ENCODE data around the gene SLC6A18.

Gene SLC6A18

DNA sequence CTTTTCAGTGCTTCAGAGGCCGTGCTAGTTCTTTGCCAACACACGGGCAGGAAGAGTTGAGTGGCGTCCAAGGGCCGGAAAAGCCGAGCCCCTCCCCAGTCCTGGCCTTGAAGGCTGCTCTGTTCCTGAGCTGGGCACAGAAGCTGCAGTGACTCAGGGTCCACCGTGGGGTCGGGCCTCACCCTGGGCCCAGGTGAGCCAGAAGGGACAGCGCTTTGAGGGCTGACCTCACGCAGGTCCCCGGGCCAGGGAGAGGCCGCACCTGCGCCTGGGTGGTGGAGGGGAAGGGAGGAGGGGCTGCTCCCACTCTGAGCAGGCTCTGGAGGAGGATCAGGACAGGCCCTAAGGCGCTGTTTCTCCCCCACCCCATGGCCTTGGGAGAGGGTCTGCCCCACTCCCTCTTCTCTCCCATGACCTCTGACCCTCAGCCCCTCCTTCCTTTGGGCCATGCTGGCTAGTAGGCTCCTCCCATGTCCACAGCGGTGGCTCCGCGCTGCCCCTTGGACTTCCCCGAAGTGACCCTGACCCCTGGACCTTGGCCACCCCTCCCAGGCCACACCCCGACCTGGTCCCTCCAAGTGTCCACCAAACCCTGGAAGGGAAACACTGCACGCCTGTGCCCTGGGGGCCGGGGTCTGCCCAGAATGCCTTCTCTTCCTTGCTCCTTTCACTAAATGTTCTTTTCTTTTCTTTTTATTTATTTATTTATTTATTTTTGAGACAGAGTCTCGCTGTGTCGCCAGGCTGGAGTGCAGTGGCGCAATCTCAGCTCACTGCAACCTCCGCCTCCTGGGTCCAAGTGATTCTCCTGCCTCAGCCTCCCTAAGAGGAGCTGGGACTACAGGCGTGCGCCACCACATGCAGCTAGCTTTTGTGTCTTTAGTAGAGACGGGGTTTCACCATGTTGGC, 43.5 kb upstream of the SLC6A18 start:
- no peak overlapping the region for H3K9ac ChIP-seq
- H3K4me2 ChIP-seq = no peak overlapping the region
- peaks cover 6% of the 10 kb centered on the region; the same call in 1 of the 2 replicates for H3K4me1 ChIP-seq
- H3K4me3 ChIP-seq = no peak overlapping the region
- H3K27ac ChIP-seq = no peak overlapping the region
- no peaks in the 10 kb centered on the region for H3K36me3 ChIP-seq
- peaks cover 7% of the 10 kb centered on the region; the same call in 1 of the 2 replicates for H3K27me3 ChIP-seq
- no peak for TF ChIP-seq Cebpa-rat (IDR thresholded peaks at IDR 0.05)
- H3K9me3 ChIP-seq = no peaks in the 10 kb centered on the region
- H4K20me1 ChIP-seq = no peaks in the 10 kb centered on the region; the same call in 1 of the 2 replicates

DNA sequence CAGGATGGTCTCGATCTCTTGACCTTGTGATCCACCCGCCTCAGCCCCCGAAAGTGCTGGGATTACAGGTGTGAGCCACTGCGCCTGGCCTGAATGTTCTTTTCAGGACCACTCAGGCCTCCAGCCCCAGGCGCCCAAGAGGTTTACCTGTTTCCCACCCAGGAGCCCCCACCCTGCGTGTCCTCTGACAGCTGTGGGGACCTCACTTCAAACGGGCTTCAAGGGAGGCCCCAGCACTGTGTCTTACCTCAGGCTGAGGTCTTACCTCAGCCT, 42.9 kb upstream of the SLC6A18 start:
- no peaks in the 10 kb centered on the region for H3K36me3 ChIP-seq
- H3K27ac ChIP-seq = no peak overlapping the region
- no peaks in the 10 kb centered on the region; the same call in 1 of the 2 replicates for H4K20me1 ChIP-seq
- H3K27me3 ChIP-seq = peaks cover 7% of the 10 kb centered on the region; the same call in 1 of the 2 replicates
- no peak overlapping the region for H3K9ac ChIP-seq
- H3K4me3 ChIP-seq = no peak overlapping the region
- H3K4me1 ChIP-seq = peaks cover 6% of the 10 kb centered on the region; the same call in 1 of the 2 replicates
- no peak overlapping the region for H3K4me2 ChIP-seq
- no peaks in the 10 kb centered on the region for H3K9me3 ChIP-seq
- TF ChIP-seq Cebpa-rat (IDR thresholded peaks at IDR 0.05) = no peak

DNA sequence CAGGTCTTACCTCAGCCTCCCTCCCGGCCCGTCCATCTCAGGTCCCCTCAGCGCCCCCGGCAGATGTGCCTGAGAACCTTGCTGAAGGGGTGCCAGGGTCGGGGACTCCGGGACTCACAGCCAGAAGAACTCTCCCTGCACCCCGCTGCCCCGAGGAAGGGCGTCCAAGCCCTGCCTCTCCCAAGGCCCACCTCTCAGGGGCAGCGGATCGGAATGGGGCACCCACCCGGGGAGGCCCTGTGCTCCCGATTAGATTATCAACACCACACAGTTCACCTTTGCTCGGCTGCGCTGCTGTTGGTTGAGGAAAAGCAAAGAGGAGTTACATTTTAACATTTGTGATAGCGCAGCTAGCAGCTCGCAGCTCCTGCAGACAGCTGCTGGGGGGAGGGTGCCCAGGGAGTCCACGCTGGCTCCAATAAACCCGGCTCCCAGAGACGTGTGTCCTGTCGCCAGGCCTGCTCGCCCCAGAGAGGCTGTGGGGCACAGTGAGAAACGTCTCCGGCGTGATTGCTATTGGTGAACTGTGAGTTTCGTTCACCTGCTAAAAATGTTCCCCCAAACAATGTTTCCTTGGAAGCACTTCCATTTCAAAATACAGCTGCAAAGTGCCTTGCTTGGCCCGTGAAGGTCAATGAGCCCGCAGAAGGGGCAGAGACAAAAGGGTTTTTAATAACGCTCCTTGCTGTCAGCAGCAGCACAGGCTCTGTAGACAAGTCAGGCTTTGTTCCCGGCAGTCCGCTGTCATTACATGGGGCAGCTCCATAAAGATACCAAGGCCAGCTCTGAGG, 42.4 kb upstream of the SLC6A18 start:
- H4K20me1 ChIP-seq = no peaks in the 10 kb centered on the region; the same call in 1 of the 2 replicates
- H3K27ac ChIP-seq = no peak overlapping the region
- no peak overlapping the region for H3K9ac ChIP-seq
- H3K9me3 ChIP-seq = no peaks in the 10 kb centered on the region
- TF ChIP-seq Cebpa-rat (IDR thresholded peaks at IDR 0.05) = no peak
- no peaks in the 10 kb centered on the region for H3K36me3 ChIP-seq
- peak overlapping the region; percentile 14; the same call in 1 of the 2 replicates for H3K4me2 ChIP-seq
- peaks cover 7% of the 10 kb centered on the region; the same call in 1 of the 2 replicates for H3K27me3 ChIP-seq
- H3K4me3 ChIP-seq = no peak overlapping the region
- peaks cover 6% of the 10 kb centered on the region; the same call in 1 of the 2 replicates for H3K4me1 ChIP-seq

DNA sequence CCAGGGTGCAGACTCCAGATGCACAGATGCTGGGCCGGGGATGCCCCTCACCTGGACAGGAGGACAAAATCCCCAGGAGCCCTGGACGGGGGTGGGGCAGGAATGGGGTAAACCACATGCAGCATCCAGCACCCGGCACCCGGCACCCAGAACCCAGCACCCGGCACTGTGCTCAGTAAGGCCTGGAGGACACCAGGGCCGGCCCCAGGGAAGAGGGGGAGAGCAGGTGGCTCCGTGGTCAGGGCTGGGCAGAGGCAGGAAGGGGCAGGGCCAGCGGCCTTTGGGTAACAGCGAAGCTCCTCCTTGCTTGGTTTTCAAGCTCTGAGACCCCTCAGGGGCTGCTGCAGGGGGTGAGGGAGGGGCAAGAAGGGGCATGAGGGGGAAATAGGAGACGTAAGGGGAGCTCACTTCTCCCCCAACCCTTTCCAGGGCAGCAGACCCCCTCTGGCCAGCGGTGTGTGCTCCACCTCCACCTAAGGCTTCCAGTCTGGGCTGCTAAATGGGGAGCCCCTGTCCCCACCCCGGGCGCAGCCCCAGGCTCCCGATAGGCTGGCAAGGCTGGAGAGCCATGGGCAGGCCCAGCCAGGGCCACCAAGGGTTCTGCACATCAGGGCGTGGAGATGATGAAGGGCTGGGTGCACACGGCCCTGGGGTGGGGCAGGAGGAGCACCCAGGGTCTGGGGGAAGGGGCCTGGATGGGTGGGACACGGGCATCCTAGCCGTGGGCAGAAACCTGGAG, 41.6 kb upstream of the SLC6A18 start:
- H4K20me1 ChIP-seq = no peaks in the 10 kb centered on the region; the same call in 1 of the 2 replicates
- H3K9me3 ChIP-seq = no peaks in the 10 kb centered on the region
- no peak for TF ChIP-seq Cebpa-rat (IDR thresholded peaks at IDR 0.05)
- peaks cover 7% of the 10 kb centered on the region; the same call in 1 of the 2 replicates for H3K27me3 ChIP-seq
- H3K4me2 ChIP-seq = peak overlapping the region; percentile 14; the same call in 1 of the 2 replicates
- no peak overlapping the region for H3K9ac ChIP-seq
- H3K4me1 ChIP-seq = peaks cover 6% of the 10 kb centered on the region; the same call in 1 of the 2 replicates
- H3K36me3 ChIP-seq = no peaks in the 10 kb centered on the region
- no peak overlapping the region for H3K27ac ChIP-seq
- H3K4me3 ChIP-seq = no peak overlapping the region

DNA sequence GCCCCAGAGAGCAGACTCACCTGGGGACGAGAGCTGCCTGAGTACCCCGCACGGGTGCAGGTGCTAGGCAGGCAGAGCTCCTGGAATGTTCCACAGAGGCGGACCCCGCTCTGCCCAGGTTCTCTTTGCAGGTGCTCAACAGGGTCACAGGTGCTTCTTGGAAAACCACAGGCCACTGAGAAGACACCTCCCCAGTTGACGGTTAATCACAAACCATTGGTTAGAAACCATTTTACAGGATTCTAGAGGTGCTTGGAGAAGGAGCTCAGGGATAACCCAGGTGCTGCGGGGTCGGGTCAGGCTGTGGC, 41.1 kb upstream of the SLC6A18 start:
- H4K20me1 ChIP-seq = no peaks in the 10 kb centered on the region; the same call in 1 of the 2 replicates
- H3K9ac ChIP-seq = no peak overlapping the region
- H3K36me3 ChIP-seq = no peaks in the 10 kb centered on the region
- H3K4me1 ChIP-seq = peaks cover 6% of the 10 kb centered on the region; the same call in 1 of the 2 replicates
- no peak overlapping the region for H3K4me2 ChIP-seq
- no peak overlapping the region for H3K4me3 ChIP-seq
- TF ChIP-seq Cebpa-rat (IDR thresholded peaks at IDR 0.05) = no peak
- peaks cover 7% of the 10 kb centered on the region; the same call in 1 of the 2 replicates for H3K27me3 ChIP-seq
- no peak overlapping the region for H3K27ac ChIP-seq
- no peaks in the 10 kb centered on the region for H3K9me3 ChIP-seq

DNA sequence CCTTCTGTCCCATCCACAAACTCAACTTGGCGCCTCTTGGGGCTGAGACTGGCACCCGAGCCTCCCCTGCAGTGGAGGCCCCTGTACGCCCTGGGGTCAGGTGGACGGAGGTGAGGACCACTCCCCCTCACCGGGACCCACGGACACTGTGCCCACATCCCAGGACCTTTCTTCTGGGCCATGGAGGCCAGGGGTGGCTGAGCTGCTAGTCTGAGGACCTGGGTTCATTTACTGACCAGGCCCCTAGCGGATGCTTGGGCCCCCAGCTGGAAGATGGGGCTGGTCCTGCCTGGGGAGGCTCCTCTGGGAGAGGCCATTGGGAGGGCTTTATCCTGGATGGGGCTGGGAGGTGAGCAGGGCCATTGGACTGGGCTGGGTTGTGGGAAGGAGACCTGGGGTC, 40.7 kb upstream of the SLC6A18 start:
- H3K9me3 ChIP-seq = no peaks in the 10 kb centered on the region
- H4K20me1 ChIP-seq = no peaks in the 10 kb centered on the region; the same call in 1 of the 2 replicates
- H3K9ac ChIP-seq = no peak overlapping the region
- no peak overlapping the region for H3K4me3 ChIP-seq
- H3K27ac ChIP-seq = no peak overlapping the region
- H3K4me2 ChIP-seq = no peak overlapping the region
- H3K4me1 ChIP-seq = peaks cover 6% of the 10 kb centered on the region; the same call in 1 of the 2 replicates
- TF ChIP-seq Cebpa-rat (IDR thresholded peaks at IDR 0.05) = no peak
- no peaks in the 10 kb centered on the region for H3K36me3 ChIP-seq
- H3K27me3 ChIP-seq = peaks cover 10% of the 10 kb centered on the region; the same call in 1 of the 2 replicates

- H4K20me1 ChIP-seq = no peaks in the 10 kb centered on the region; the same call in 1 of the 2 replicates
- H3K9ac ChIP-seq = no peak overlapping the region
- H3K27me3 ChIP-seq = peaks cover 12% of the 10 kb centered on the region; the same call in 1 of the 2 replicates
- no peak for TF ChIP-seq Cebpa-rat (IDR thresholded peaks at IDR 0.05)
- no peak overlapping the region for H3K4me3 ChIP-seq
- H3K36me3 ChIP-seq = no peaks in the 10 kb centered on the region
- H3K9me3 ChIP-seq = no peaks in the 10 kb centered on the region
- H3K27ac ChIP-seq = no peak overlapping the region
- H3K4me1 ChIP-seq = peaks cover 8% of the 10 kb centered on the region
- H3K4me2 ChIP-seq = no peak overlapping the region
Observed at GRCh38 chr5:1185038-1185627, 40.0 kb upstream of the SLC6A18 start.

DNA sequence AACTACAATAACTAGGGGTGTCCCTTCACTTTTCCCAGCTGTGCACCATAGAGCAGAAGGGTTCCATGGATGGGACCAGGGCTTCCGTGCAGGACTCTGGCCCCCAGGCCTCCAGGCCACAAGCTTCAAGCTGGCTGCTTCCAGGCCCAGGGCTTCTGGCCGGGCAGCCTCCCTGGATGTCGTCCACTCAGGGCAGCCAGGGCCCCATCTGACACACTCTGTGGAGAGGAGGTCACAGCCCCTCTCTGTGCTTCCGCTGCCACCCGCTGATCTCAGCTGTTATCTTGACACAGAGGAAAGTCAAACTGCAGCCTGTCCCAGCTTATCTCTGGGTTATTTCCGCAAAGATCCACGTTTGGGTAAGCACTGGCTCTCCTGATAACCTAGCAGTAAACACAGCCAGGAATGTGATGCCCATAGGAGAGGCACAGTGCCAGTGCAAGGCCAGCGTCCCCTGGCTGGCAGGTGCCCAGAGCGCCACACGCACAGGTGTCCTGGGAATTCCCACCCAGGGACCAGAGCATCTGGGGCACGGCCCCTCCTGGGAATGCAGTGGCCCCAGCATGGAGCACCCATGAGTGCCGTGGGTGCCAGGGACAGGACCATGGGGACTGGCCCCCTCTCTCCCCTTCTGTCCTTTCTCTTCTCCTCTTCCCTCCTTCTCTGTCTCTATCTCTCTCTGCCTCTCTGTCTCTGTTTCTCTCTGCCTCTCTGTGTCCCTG, 39.4 kb upstream of the SLC6A18 start:
- Histone ChIP-seq H3K9ac (no peak overlapping the region), H3K4me1 (peaks cover 15% of the 10 kb centered on the region), H4K20me1 (no peaks in the 10 kb centered on the region; the same call in 1 of the 2 replicates), H3K27me3 (peaks cover 19% of the 10 kb centered on the region; the same call in 1 of the 2 replicates), H3K36me3 (no peaks in the 10 kb centered on the region), H3K27ac (no peak overlapping the region), H3K9me3 (no peaks in the 10 kb centered on the region), H3K4me2 (no peak overlapping the region; the same call in 1 of the 2 replicates), H3K4me3 (no peak overlapping the region)
- no peak for TF ChIP-seq Cebpa-rat (IDR thresholded peaks at IDR 0.05)

All from BLaER1 (cell line).